ENCODE data around the gene AOC2. TPM values are rescaled to one million over a fixed set of nuclear protein-coding genes. Genes with fewer than 3 reads are reported as not detected.
"Not testable (repeated sequence)": the region's sequence is repeated elsewhere in the genome, so short reads cannot be mapped to it uniquely, and the experiment has no call there.

AOC2 gene
- total RNA-seq, 1 donor from 2014 or later: 5.0 TPM

DNA sequence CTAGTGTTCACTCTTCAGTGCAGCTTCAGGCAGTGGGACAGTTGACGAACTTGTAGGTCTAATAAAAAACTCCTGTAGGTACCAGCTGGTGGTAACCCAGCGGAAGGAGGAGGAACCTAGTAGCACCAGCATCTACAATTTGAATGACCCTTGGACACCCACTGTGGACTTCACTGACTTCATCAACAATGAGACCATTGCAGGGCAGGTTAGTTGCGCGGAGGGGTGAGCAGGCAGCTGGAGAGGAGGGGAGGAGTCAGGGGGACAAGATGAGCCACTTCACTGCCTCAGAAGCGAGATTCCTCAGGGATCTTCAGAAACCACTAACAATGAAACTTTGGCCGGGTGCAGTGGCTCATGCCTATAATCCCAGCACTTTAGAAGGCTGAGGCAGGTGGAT, 28.9 kb downstream of the AOC2 start:
- no peak overlapping the region for H3K4me3 ChIP-seq (ENCODE audit: insufficient read depth, low read depth, low read length)
- Mint-ChIP-seq H3K9me3 (ENCODE audit: unreplicated experiment) (peaks cover 12% of the 10 kb centered on the region), H3K27me3 (ENCODE audit: low read depth, unreplicated experiment) (peaks cover 16% of the 10 kb centered on the region), H3K4me3 (ENCODE audit: unreplicated experiment) (no peak overlapping the region), H3K27ac (ENCODE audit: unreplicated experiment) (no peak overlapping the region), H3K36me3 (ENCODE audit: low read depth, unreplicated experiment) (no peaks in the 10 kb centered on the region), H3K4me1 (ENCODE audit: low read depth, unreplicated experiment) (peaks cover 3% of the 10 kb centered on the region)
- peaks cover 11% of the 10 kb centered on the region for H3K27me3 ChIP-seq (ENCODE audit: insufficient read depth, low read length)
- H3K79me2 ChIP-seq (ENCODE audit: insufficient read depth, low read length): no peaks in the 10 kb centered on the region
- no peak overlapping the region for H3K4me2 ChIP-seq (ENCODE audit: low read length)
- peaks cover 5% of the 10 kb centered on the region for H3K9me3 ChIP-seq (ENCODE audit: insufficient read depth, low read depth, low read length)
- TF ChIP-seq, protein P1, sequence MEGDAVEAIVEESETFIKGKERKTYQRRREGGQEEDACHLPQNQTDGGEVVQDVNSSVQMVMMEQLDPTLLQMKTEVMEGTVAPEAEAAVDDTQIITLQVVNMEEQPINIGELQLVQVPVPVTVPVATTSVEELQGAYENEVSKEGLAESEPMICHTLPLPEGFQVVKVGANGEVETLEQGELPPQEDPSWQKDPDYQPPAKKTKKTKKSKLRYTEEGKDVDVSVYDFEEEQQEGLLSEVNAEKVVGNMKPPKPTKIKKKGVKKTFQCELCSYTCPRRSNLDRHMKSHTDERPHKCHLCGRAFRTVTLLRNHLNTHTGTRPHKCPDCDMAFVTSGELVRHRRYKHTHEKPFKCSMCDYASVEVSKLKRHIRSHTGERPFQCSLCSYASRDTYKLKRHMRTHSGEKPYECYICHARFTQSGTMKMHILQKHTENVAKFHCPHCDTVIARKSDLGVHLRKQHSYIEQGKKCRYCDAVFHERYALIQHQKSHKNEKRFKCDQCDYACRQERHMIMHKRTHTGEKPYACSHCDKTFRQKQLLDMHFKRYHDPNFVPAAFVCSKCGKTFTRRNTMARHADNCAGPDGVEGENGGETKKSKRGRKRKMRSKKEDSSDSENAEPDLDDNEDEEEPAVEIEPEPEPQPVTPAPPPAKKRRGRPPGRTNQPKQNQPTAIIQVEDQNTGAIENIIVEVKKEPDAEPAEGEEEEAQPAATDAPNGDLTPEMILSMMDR (IDR thresholded peaks at IDR 0.05; ENCODE audit: insufficient read depth, low read depth, low read length): no peak
- no peak for TF ChIP-seq EZH2 (IDR thresholded peaks at IDR 0.05; ENCODE audit: insufficient read depth, low read length)
- no peaks in the 10 kb centered on the region for H4K20me1 ChIP-seq (ENCODE audit: insufficient read depth, low read length)
- H3K36me3 ChIP-seq (ENCODE audit: insufficient read depth, low read length): no peaks in the 10 kb centered on the region
- H2AFZ ChIP-seq (ENCODE audit: low read depth, low read length): no peak overlapping the region
- no peak overlapping the region for H3K9ac ChIP-seq (ENCODE audit: low read length)
- FAIRE-seq (no peak), DNase-seq (ENCODE audit: low read depth) (no peak)
- H3K4me1 ChIP-seq (ENCODE audit: insufficient read depth, low read length): no peaks in the 10 kb centered on the region
- no peak overlapping the region for H3K27ac ChIP-seq (ENCODE audit: low read depth, low read length)

DNA sequence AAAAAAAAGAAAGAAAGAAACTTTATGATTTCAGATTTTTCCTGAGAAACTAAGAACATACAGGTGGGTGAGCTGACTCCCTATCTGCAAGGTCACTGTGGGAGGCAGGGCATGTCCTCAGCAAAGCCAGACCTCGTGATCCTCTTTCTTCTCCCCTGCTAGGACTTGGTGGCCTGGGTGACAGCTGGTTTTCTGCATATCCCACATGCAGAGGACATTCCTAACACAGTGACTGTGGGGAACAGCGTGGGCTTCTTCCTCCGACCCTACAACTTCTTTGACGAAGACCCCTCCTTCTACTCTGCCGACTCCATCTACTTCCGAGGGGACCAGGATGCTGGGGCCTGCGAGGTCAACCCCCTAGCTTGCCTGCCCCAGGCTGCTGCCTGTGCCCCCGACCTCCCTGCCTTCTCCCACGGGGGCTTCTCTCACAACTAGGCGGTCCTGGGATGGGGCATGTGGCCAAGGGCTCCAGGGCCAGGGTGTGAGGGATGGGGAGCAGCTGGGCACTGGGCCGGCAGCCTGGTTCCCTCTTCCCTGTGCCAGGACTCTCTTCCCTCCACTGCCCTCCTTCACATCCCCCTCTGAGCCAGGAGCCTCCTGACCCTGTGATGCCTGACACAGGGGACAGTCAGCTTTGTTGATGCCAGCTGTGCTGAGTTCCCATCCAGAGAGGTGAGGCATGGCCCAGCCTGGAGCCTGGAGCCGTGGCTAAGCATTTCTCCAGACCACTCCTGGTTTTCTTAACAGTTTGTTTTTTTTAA, 29.7 kb downstream of the AOC2 start:
- H4K20me1 ChIP-seq (ENCODE audit: insufficient read depth, low read length); H3K36me3 ChIP-seq (ENCODE audit: insufficient read depth, low read length); H3K27ac ChIP-seq (ENCODE audit: low read depth, low read length); H3K4me3 ChIP-seq (ENCODE audit: insufficient read depth, low read depth, low read length); H3K4me1 ChIP-seq (ENCODE audit: insufficient read depth, low read length); H3K79me2 ChIP-seq (ENCODE audit: insufficient read depth, low read length); FAIRE-seq; H2AFZ ChIP-seq (ENCODE audit: low read depth, low read length); H3K27ac Mint-ChIP-seq (ENCODE audit: unreplicated experiment); H3K36me3 Mint-ChIP-seq (ENCODE audit: low read depth, unreplicated experiment); H3K4me1 Mint-ChIP-seq (ENCODE audit: low read depth, unreplicated experiment); H3K4me3 Mint-ChIP-seq (ENCODE audit: unreplicated experiment); H3K4me2 ChIP-seq (ENCODE audit: low read length); H3K9me3 ChIP-seq (ENCODE audit: insufficient read depth, low read depth, low read length); H3K9ac ChIP-seq (ENCODE audit: low read length); DNase-seq (ENCODE audit: low read depth): not testable (repeated sequence)
- Mint-ChIP-seq H3K9me3 (ENCODE audit: unreplicated experiment) (peaks cover 12% of the 10 kb centered on the region), H3K27me3 (ENCODE audit: low read depth, unreplicated experiment) (peaks cover 20% of the 10 kb centered on the region)
- H3K27me3 ChIP-seq (ENCODE audit: insufficient read depth, low read length): peaks cover 16% of the 10 kb centered on the region

DNA sequence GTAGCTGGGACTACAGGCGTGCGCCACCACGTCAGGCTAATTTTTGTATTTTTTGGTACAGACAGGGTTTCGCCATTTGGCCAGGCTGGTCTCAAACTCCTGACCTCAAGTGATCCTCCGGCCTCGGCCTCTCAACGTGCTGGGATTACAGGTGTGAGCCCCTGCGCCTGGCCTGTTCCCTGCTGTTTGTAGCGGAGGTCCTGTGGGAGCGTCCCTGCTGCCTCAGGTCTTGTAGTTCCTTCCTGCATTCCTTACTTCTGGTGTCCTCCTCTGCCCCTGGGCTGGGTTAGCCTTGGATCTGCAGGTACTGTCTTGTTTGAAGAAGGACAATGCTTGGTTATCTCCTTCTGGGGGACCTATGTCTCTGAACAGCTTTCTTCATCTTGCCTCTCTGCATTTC, 32.7 kb downstream of the AOC2 start:
- peaks cover 2% of the 10 kb centered on the region for H3K36me3 Mint-ChIP-seq (ENCODE audit: low read depth, unreplicated experiment)
- TF ChIP-seq, protein P1 (IDR thresholded peaks at IDR 0.05; ENCODE audit: insufficient read depth, low read depth, low read length): no peak
- H3K79me2 ChIP-seq (ENCODE audit: insufficient read depth, low read length): no peaks in the 10 kb centered on the region
- no peaks in the 10 kb centered on the region for H4K20me1 ChIP-seq (ENCODE audit: insufficient read depth, low read length)
- no peak for DNase-seq (ENCODE audit: low read depth)
- H3K4me2 ChIP-seq (ENCODE audit: low read length): no peak overlapping the region
- no peak overlapping the region for H3K9ac ChIP-seq (ENCODE audit: low read length)
- FAIRE-seq: no peak
- H3K27me3 Mint-ChIP-seq (ENCODE audit: low read depth, unreplicated experiment): peaks cover 24% of the 10 kb centered on the region
- H3K4me1 Mint-ChIP-seq (ENCODE audit: low read depth, unreplicated experiment): peaks cover 10% of the 10 kb centered on the region
- peaks cover 17% of the 10 kb centered on the region for H3K27me3 ChIP-seq (ENCODE audit: insufficient read depth, low read length)
- H2AFZ ChIP-seq (ENCODE audit: low read depth, low read length): no peak overlapping the region
- peaks cover 3% of the 10 kb centered on the region for H3K9me3 Mint-ChIP-seq (ENCODE audit: unreplicated experiment)
- no peak overlapping the region for H3K4me3 ChIP-seq (ENCODE audit: insufficient read depth, low read depth, low read length)
- no peaks in the 10 kb centered on the region for H3K4me1 ChIP-seq (ENCODE audit: insufficient read depth, low read length)
- no peak overlapping the region for H3K27ac Mint-ChIP-seq (ENCODE audit: unreplicated experiment)
- H3K9me3 ChIP-seq (ENCODE audit: insufficient read depth, low read depth, low read length): no peaks in the 10 kb centered on the region
- H3K27ac ChIP-seq (ENCODE audit: low read depth, low read length): no peak overlapping the region
- H3K36me3 ChIP-seq (ENCODE audit: insufficient read depth, low read length): no peaks in the 10 kb centered on the region
- no peak overlapping the region for H3K4me3 Mint-ChIP-seq (ENCODE audit: unreplicated experiment)
